ENCODE measurements around the gene RPS15A.

The RPS15A gene

DNA sequence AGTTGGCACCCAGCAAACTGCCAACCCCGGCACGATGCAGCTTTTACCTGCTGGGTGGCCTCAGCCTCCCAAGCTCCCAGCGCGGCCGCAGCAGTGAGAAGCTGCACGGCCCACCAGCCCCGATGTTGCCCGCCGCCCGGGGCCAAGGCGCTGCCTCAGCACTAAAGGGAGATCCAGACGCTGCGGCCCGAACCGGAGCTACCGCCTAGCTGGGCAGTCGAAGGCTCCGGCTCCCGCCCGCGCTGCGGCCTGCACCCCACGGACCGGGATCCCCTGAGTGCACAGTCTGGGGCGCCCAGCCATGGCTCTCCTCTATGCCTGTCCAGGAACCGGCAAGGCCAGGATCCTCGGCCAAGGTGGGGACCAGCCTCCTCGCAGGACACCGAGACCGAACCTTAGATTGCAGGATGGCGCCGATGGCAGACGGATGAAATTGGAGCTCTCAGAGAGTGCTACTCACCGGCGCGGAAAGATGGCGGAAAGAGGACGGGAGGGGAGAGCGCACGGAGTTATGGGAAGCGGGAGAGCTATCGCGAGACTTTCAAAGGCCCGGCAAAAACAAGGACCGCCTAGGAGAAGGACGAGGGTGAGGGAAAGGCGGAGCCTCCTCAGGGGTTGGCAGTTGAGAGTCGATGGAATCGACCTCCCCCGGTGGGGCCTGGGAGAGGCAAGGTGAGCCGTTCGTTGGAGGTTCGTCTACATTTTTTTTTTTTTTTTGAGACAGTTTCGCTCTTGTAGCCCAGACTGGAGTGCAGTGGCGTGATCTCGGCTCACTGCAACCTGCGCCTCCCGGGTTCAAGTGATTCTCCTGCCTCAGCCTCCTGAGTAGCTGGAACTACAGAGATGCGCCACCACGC is at the start of gene RPS15A:
Gene RPS15A (minus strand): TSS at position 485 of the 857 bp plus-strand sequence. CDS start 1,221 bp downstream, outside the sequence.
- Histone ChIP-seq H3K4me3 (ENCODE audit: low read depth in 1 of 2, low read length in 2 of 2) (peak within 1 kb of the TSS; percentile 93 to 100), H3K9ac (ENCODE audit: low read depth in 1 of 2, low read length in 2 of 2) (peak within 1 kb of the TSS; percentile 76 to 90), H3K27ac (ENCODE audit: low read depth, low read length) (peak within 1 kb of the TSS; percentile 53), H3K4me1 (ENCODE audit: control insufficient read depth in 1 of 2, insufficient read depth in 2 of 2, low read length in 2 of 2) (peaks cover 35% of the 10 kb centered on the region in 2 donors), H3K27me3 (ENCODE audit: control insufficient read depth in 1 of 2, insufficient read depth in 2 of 2, low read length in 2 of 2) (no peaks in the 10 kb centered on the region), H3K9me3 (ENCODE audit: control insufficient read depth in 1 of 2, low read length in 2 of 2) (no peaks in the 10 kb centered on the region), H3K36me3 (ENCODE audit: control insufficient read depth in 1 of 2, insufficient read depth in 2 of 2, low read length in 2 of 2) (peaks cover 27 to 68% of the 10 kb centered on the region in 2 donors)

DNA sequence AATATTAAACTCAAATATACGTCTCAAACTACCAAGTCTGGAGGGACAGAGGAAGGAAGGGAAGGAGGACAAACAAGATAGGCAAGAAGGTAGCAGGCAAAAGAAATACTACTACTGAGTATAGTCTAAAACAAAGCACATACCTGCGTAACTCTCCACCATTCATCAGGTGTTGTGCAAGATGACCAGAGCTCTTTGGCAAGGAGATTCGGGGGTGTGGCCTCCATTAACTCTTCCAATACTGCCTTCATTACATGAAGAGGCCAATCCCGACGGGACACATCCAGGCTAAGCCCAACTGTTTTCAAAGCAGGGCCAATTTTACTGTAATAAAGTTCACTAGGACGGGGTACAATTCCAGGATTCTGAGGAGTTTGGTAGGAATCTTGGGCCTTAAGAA is 49.4 kb upstream of the RPS15A start:
- Histone ChIP-seq H3K9me3 (ENCODE audit: control insufficient read depth in 1 of 2, low read length in 2 of 2) (no peaks in the 10 kb centered on the region), H3K27me3 (ENCODE audit: control insufficient read depth in 1 of 2, insufficient read depth in 2 of 2, low read length in 2 of 2) (no peaks in the 10 kb centered on the region), H3K4me3 (ENCODE audit: low read depth in 1 of 2, low read length in 2 of 2) (no peak overlapping the region), H3K9ac (ENCODE audit: low read depth in 1 of 2, low read length in 2 of 2) (no peak overlapping the region), H3K27ac (ENCODE audit: low read depth, low read length) (no peak overlapping the region), H3K36me3 (ENCODE audit: control insufficient read depth in 1 of 2, insufficient read depth in 2 of 2, low read length in 2 of 2) (peaks cover 63 to 83% of the 10 kb centered on the region in 2 donors), H3K4me1 (ENCODE audit: control insufficient read depth in 1 of 2, insufficient read depth in 2 of 2, low read length in 2 of 2) (no peaks in the 10 kb centered on the region)

DNA sequence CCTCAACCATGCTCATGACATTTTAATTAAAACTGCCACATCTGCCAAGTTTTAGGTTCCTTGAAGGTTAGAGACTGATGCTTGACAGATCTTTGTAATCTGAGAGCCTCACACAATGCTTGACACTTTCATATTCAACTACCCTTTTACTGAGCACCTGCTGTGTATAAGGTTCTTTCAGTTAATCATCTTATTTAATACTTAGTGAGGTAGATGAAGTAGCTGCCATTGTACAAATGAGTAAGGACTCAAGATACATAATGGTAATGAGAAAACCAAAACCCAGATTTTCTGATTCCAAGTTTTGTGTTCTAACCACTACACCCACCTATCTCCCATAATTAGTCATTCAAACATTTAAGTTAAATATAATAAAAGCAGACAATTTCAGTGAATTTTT is 46.6 kb upstream of the RPS15A start:
- Histone ChIP-seq H3K36me3 (ENCODE audit: control insufficient read depth in 1 of 2, insufficient read depth in 2 of 2, low read length in 2 of 2) (peaks cover 66 to 89% of the 10 kb centered on the region in 2 donors), H3K4me3 (ENCODE audit: low read depth in 1 of 2, low read length in 2 of 2) (no peak overlapping the region), H3K4me1 (ENCODE audit: control insufficient read depth in 1 of 2, insufficient read depth in 2 of 2, low read length in 2 of 2) (no peaks in the 10 kb centered on the region), H3K9ac (ENCODE audit: low read depth in 1 of 2, low read length in 2 of 2) (no peak overlapping the region), H3K27ac (ENCODE audit: low read depth, low read length) (no peak overlapping the region), H3K27me3 (ENCODE audit: control insufficient read depth in 1 of 2, insufficient read depth in 2 of 2, low read length in 2 of 2) (no peaks in the 10 kb centered on the region), H3K9me3 (ENCODE audit: control insufficient read depth in 1 of 2, low read length in 2 of 2) (no peaks in the 10 kb centered on the region)

DNA sequence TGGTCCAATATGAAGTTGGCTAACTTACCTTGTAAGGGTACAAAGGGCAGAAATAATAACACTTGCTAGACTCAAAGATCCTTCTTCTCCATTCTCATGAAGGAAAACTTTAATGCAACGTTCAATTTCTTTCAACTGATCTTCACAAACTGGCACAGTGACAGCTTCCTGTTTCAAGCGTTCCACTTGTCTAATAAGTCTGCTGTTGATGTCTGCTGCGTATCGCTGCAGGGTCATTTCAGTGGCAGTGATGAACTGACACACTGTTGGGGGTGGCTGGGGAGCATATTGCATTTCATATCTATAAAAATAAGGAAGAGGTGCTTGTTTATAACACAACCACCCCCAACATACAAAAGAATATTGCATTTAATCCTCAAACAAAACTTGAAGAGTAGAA is 44.7 kb upstream of the RPS15A start:
- H3K4me3 ChIP-seq (ENCODE audit: low read depth in 1 of 2, low read length in 2 of 2): no peak overlapping the region

DNA sequence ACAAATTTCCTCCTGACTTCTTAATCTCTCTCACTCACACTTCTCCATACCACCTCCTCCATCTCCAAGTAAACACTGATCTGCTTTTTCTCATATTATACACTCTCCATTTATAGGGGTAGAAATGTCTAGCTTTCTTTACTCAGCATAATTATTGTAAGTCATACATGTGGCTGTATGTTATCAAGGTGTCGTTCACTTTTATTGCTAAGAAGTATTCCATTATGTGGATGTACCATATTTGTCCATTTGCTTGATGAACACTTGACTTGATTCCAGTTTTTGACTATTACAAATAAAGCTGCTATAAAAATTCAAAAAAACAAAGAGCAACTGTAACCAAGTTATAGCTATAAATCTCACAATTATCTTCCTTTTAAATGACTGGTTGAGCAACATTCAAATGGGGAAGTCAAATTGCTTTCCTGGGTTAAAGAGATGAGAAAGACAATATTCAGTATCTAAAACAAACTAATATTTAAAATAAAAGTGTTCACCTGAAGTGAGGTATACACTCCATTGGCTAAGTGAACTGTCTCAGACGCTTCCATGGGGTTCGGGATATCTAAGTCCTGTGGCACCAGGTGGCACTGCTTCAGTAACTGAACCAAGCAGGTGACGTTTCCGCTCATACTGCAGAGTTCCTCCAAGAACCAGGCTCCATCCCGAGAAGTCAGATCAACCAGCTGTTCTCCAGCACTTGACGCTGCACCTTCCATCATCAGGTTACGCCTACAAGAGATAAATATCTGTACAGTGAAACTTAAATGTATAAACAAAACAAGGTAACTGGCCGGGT is 43.8 kb upstream of the RPS15A start:
- Histone ChIP-seq H3K27me3 (ENCODE audit: control insufficient read depth in 1 of 2, insufficient read depth in 2 of 2, low read length in 2 of 2) (no peaks in the 10 kb centered on the region), H3K9ac (ENCODE audit: low read depth in 1 of 2, low read length in 2 of 2) (no peak overlapping the region), H3K4me3 (ENCODE audit: low read depth in 1 of 2, low read length in 2 of 2) (no peak overlapping the region), H3K4me1 (ENCODE audit: control insufficient read depth in 1 of 2, insufficient read depth in 2 of 2, low read length in 2 of 2) (no peaks in the 10 kb centered on the region), H3K27ac (ENCODE audit: low read depth, low read length) (no peak overlapping the region), H3K9me3 (ENCODE audit: control insufficient read depth in 1 of 2, low read length in 2 of 2) (no peaks in the 10 kb centered on the region), H3K36me3 (ENCODE audit: control insufficient read depth in 1 of 2, insufficient read depth in 2 of 2, low read length in 2 of 2) (peaks cover 68 to 94% of the 10 kb centered on the region in 2 donors)

More for the DNA sequence above, 44.7 kb upstream of the RPS15A start:
- no peaks in the 10 kb centered on the region for H3K27me3 ChIP-seq (ENCODE audit: control insufficient read depth in 1 of 2, insufficient read depth in 2 of 2, low read length in 2 of 2)
- H3K4me1 ChIP-seq (ENCODE audit: control insufficient read depth in 1 of 2, insufficient read depth in 2 of 2, low read length in 2 of 2): no peaks in the 10 kb centered on the region
- no peaks in the 10 kb centered on the region for H3K9me3 ChIP-seq (ENCODE audit: control insufficient read depth in 1 of 2, low read length in 2 of 2)
- H3K36me3 ChIP-seq (ENCODE audit: control insufficient read depth in 1 of 2, insufficient read depth in 2 of 2, low read length in 2 of 2): peaks cover 64 to 94% of the 10 kb centered on the region in 2 donors
- no peak overlapping the region for H3K27ac ChIP-seq (ENCODE audit: low read depth, low read length)
- no peak overlapping the region for H3K9ac ChIP-seq (ENCODE audit: low read depth in 1 of 2, low read length in 2 of 2)

DNA sequence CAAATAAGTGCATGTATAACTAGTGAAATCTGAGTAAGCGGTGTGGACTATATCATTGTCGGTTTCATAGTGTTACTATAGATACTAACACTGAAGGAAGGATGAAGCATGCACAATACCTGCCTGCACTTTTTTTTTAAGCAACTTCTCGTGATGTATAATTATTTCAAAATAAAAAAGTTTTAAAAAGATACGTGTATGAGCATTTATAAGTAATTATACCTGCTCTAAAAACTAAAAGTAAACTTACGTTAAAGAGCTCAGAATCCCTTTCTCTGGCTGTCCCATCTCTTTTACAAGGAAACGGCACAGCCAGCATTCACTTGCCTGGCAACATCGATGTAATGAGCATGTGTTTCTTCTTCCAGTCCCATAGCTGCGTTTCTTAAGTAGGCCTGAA is 42.5 kb upstream of the RPS15A start:
- Histone ChIP-seq H3K9me3 (ENCODE audit: control insufficient read depth in 1 of 2, low read length in 2 of 2) (no peaks in the 10 kb centered on the region), H3K9ac (ENCODE audit: low read depth in 1 of 2, low read length in 2 of 2) (no peak overlapping the region), H3K36me3 (ENCODE audit: control insufficient read depth in 1 of 2, insufficient read depth in 2 of 2, low read length in 2 of 2) (peaks cover 67 to 93% of the 10 kb centered on the region in 2 donors), H3K27ac (ENCODE audit: low read depth, low read length) (no peak overlapping the region), H3K4me1 (ENCODE audit: control insufficient read depth in 1 of 2, insufficient read depth in 2 of 2, low read length in 2 of 2) (no peaks in the 10 kb centered on the region), H3K4me3 (ENCODE audit: low read depth in 1 of 2, low read length in 2 of 2) (no peak overlapping the region), H3K27me3 (ENCODE audit: control insufficient read depth in 1 of 2, insufficient read depth in 2 of 2, low read length in 2 of 2) (no peaks in the 10 kb centered on the region)

DNA sequence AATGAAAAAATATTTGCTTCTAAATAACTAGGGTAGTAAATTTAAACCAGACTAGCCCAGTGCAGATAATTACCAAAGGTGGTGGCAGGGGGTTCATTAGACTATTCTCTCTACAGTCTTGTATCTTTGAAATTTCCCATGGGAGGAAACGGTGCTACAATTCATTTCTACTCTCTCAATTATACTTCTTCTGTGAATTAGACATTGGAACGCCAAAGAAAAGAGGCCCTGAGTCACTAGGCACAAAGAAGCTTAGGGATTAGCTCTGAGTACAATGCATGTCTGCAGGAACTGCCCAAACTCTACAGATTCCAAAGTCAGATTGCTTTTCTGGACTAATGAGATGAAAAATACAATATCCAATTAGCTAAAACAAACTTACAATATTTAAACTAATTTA is 41.9 kb upstream of the RPS15A start:
- no peak overlapping the region for H3K4me3 ChIP-seq (ENCODE audit: low read depth in 1 of 2, low read length in 2 of 2)
- no peaks in the 10 kb centered on the region for H3K4me1 ChIP-seq (ENCODE audit: control insufficient read depth in 1 of 2, insufficient read depth in 2 of 2, low read length in 2 of 2)
- no peak overlapping the region for H3K27ac ChIP-seq (ENCODE audit: low read depth, low read length)
- H3K9ac ChIP-seq (ENCODE audit: low read depth in 1 of 2, low read length in 2 of 2): no peak overlapping the region
- H3K27me3 ChIP-seq (ENCODE audit: control insufficient read depth in 1 of 2, insufficient read depth in 2 of 2, low read length in 2 of 2): no peaks in the 10 kb centered on the region
- no peaks in the 10 kb centered on the region for H3K9me3 ChIP-seq (ENCODE audit: control insufficient read depth in 1 of 2, low read length in 2 of 2)
- peaks cover 61 to 88% of the 10 kb centered on the region in 2 donors for H3K36me3 ChIP-seq (ENCODE audit: control insufficient read depth in 1 of 2, insufficient read depth in 2 of 2, low read length in 2 of 2)

DNA sequence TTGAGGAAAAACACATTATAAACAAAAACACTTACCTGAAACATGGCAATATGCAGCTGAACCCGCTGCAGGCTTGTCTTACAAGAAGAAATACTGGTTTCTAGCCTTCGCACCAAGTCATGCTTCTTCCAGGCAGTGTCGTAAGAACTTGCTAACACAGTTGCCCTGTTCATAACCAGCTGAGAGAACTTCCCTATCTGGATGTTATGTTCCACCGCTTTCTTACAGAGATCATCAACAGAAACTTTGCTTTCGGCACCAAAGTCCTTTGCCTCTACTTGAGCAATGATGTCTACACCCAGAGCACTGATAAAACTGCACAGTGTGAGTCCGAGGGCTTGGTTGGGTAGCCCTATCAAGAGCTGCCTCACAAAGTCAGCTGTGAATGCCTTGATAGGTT is 39.1 kb upstream of the RPS15A start:
- no peak overlapping the region for H3K27ac ChIP-seq (ENCODE audit: low read depth, low read length)
- no peak overlapping the region for H3K4me3 ChIP-seq (ENCODE audit: low read depth in 1 of 2, low read length in 2 of 2)
- no peak overlapping the region for H3K9ac ChIP-seq (ENCODE audit: low read depth in 1 of 2, low read length in 2 of 2)
- H3K36me3 ChIP-seq (ENCODE audit: control insufficient read depth in 1 of 2, insufficient read depth in 2 of 2, low read length in 2 of 2): peaks cover 36 to 63% of the 10 kb centered on the region in 2 donors
- no peaks in the 10 kb centered on the region for H3K27me3 ChIP-seq (ENCODE audit: control insufficient read depth in 1 of 2, insufficient read depth in 2 of 2, low read length in 2 of 2)
- no peaks in the 10 kb centered on the region for H3K9me3 ChIP-seq (ENCODE audit: control insufficient read depth in 1 of 2, low read length in 2 of 2)
- no peaks in the 10 kb centered on the region for H3K4me1 ChIP-seq (ENCODE audit: control insufficient read depth in 1 of 2, insufficient read depth in 2 of 2, low read length in 2 of 2)

DNA sequence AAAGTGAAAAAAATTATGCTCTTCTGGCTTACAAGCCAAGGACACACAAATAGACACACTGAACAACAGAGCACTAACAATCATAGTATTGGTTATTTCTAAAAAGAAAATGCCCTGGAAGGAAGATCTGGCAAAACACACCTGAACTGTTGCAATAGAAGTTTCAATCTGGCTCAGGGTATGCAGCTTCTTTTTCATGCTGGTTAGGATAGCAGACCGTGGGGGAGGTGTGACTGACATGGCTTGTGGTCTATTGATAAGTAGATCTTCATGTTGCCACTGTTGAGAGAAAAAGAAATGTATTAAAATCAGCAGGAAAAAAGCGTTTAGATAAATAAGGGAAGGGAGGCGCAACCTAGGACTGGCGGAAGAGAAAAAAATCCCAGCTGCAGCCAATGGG is 37.8 kb upstream of the RPS15A start:
- H3K36me3 ChIP-seq (ENCODE audit: control insufficient read depth in 1 of 2, insufficient read depth in 2 of 2, low read length in 2 of 2): peaks cover 31 to 49% of the 10 kb centered on the region in 2 donors

DNA sequence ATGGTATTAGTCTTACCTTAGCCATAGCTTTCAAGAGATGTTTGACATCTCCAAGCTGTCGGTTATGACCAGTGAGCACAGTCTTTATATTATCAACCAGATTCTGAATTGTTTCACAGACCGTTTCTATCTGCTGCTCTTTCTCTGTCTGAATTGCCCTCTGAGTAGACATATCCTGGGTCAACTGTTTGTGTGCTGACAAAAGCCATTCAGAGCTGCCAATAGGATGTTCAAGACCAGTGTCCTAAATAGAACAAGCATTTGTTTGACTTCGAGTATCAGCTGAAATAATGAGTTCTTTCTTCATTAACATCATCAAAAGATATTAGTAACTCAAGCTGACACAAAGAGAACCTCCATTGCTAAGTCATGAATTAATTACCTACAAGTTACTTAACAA is 26.2 kb upstream of the RPS15A start:
- H3K9me3 ChIP-seq (ENCODE audit: control insufficient read depth in 1 of 2, low read length in 2 of 2): no peaks in the 10 kb centered on the region
- H3K4me3 ChIP-seq (ENCODE audit: low read depth in 1 of 2, low read length in 2 of 2): no peak overlapping the region
- H3K36me3 ChIP-seq (ENCODE audit: control insufficient read depth in 1 of 2, insufficient read depth in 2 of 2, low read length in 2 of 2): peaks cover 36 to 57% of the 10 kb centered on the region in 2 donors
- no peaks in the 10 kb centered on the region for H3K4me1 ChIP-seq (ENCODE audit: control insufficient read depth in 1 of 2, insufficient read depth in 2 of 2, low read length in 2 of 2)
- no peak overlapping the region for H3K9ac ChIP-seq (ENCODE audit: low read depth in 1 of 2, low read length in 2 of 2)
- H3K27ac ChIP-seq (ENCODE audit: low read depth, low read length): no peak overlapping the region
- H3K27me3 ChIP-seq (ENCODE audit: control insufficient read depth in 1 of 2, insufficient read depth in 2 of 2, low read length in 2 of 2): no peaks in the 10 kb centered on the region

More for the DNA sequence above, 37.8 kb upstream of the RPS15A start:
- Histone ChIP-seq H3K9ac (ENCODE audit: low read depth in 1 of 2, low read length in 2 of 2) (no peak overlapping the region), H3K27ac (ENCODE audit: low read depth, low read length) (no peak overlapping the region), H3K9me3 (ENCODE audit: control insufficient read depth in 1 of 2, low read length in 2 of 2) (no peaks in the 10 kb centered on the region), H3K4me3 (ENCODE audit: low read depth in 1 of 2, low read length in 2 of 2) (no peak overlapping the region), H3K4me1 (ENCODE audit: control insufficient read depth in 1 of 2, insufficient read depth in 2 of 2, low read length in 2 of 2) (no peaks in the 10 kb centered on the region), H3K27me3 (ENCODE audit: control insufficient read depth in 1 of 2, insufficient read depth in 2 of 2, low read length in 2 of 2) (no peaks in the 10 kb centered on the region)
